WI38 (cell line): Measurements from ENCODE around the gene ALDOB.

ENCODE experiments used
- H3K4me3 ChIP-seq: 2 replicates; pipeline ENCODE4 v1.5.1; 2011; ENCODE audit warnings: low read depth, mild to moderate bottlenecking, control low read depth, low read length
- CTCF ChIP-seq: IDR thresholded peaks from 2 replicates; pipeline ENCODE4 v1.5.1; 2012; ENCODE audit warnings: low read depth, mild to moderate bottlenecking, control low read depth, low read length

ALDOB gene

GRCh38 chr9:101376111-101376848 is 59.3 kb downstream of the ALDOB start:
- no peak overlapping the region for H3K4me3 ChIP-seq
- TF ChIP-seq CTCF = no peak

GRCh38 chr9:101375546-101375945 is 60.0 kb downstream of the ALDOB start:
- no peak overlapping the region for H3K4me3 ChIP-seq
- TF ChIP-seq CTCF = no peak

- no peak overlapping the region for H3K4me3 ChIP-seq
- TF ChIP-seq CTCF = no peak
These were observed 63.1 kb downstream of the ALDOB start for GRCh38 chr9:101372327-101373118.

DNA sequence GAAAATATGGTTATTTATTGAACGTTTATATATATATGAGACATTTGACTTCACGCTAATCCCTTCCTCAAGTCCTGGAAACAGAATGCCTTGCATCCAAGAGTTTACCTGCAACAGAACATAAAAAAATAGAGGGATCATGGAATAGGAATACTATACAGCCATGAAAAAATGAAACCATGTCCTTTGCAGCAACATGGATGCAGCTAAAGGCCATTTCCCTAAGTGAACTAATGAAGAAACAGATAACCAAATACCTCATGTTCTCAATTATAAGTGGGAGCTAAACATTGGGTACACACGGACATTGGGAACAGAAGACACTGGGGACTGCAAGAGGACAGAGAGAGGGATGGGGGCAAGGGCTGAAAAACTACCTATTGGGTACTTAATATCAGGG is 63.8 kb downstream of the ALDOB start:
- H3K4me3 ChIP-seq = no peak overlapping the region

More for the DNA sequence above, 63.8 kb downstream of the ALDOB start:
- no peak for TF ChIP-seq CTCF
